GM12873 (cell line): ENCODE data around the gene FHOD3.

Experiments used
- CTCF ChIP-seq: IDR thresholded peaks from 2 replicates; pipeline ENCODE4 v1.5.1; 2012; ENCODE audit warnings: low read depth, mild to moderate bottlenecking, moderate library complexity, low read length, control low read depth; ENCODE audit not compliant: insufficient read depth; ENCODE audit errors: missing control alignments

Gene FHOD3

GRCh38 chr18:36636237-36636817, 338.8 kb downstream of the FHOD3 start:
- no peak for TF ChIP-seq CTCF

GRCh38 chr18:36638224-36638623, 340.7 kb downstream of the FHOD3 start:
- no peak for TF ChIP-seq CTCF

GRCh38 chr18:36640021-36640952, 342.8 kb downstream of the FHOD3 start:
- no peak for TF ChIP-seq CTCF

- no peak for TF ChIP-seq CTCF
These were observed 345.5 kb downstream of the FHOD3 start for GRCh38 chr18:36643061-36643460.

- no peak for TF ChIP-seq CTCF
These were observed 351.3 kb downstream of the FHOD3 start for GRCh38 chr18:36648803-36649202.

GRCh38 chr18:36649205-36649604, 351.7 kb downstream of the FHOD3 start:
- TF ChIP-seq CTCF: no peak

GRCh38 chr18:36650266-36650665, 352.8 kb downstream of the FHOD3 start:
- no peak for TF ChIP-seq CTCF
